ENCODE data around the gene CES5A.
"Not testable (repeated sequence)": the region's sequence is repeated elsewhere in the genome, so short reads cannot be mapped to it uniquely, and the experiment has no call there.

DNA sequence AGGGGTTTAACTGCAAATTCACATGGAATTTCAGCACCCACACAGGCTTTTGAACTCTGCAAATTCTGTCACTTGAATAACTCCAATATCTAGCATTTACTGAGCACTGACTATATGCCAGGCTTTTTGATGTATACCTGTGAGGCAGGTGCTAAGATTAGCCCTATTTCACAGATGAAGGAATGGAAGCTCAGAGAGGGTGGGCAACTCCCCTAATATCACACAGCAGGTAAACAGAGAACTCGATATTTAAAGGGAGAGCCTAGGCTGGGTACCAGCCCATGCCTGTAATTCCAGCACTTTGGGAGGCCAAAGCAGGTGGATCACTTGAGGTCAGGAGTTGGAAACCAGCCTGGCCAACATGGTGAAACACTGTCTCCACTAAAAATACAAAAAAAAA is 17.5 kb downstream of the CES5A start:
- TF ChIP-seq, protein P1, sequence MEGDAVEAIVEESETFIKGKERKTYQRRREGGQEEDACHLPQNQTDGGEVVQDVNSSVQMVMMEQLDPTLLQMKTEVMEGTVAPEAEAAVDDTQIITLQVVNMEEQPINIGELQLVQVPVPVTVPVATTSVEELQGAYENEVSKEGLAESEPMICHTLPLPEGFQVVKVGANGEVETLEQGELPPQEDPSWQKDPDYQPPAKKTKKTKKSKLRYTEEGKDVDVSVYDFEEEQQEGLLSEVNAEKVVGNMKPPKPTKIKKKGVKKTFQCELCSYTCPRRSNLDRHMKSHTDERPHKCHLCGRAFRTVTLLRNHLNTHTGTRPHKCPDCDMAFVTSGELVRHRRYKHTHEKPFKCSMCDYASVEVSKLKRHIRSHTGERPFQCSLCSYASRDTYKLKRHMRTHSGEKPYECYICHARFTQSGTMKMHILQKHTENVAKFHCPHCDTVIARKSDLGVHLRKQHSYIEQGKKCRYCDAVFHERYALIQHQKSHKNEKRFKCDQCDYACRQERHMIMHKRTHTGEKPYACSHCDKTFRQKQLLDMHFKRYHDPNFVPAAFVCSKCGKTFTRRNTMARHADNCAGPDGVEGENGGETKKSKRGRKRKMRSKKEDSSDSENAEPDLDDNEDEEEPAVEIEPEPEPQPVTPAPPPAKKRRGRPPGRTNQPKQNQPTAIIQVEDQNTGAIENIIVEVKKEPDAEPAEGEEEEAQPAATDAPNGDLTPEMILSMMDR (IDR thresholded peaks at IDR 0.05) = not testable (repeated sequence)
- TF ChIP-seq POLR2A (IDR thresholded peaks at IDR 0.05) = not testable (repeated sequence)
